Measurements from ENCODE around the gene CCDC188. TPM values are rescaled to one million over a fixed set of nuclear protein-coding genes. Genes with fewer than 3 reads are reported as not detected.

The CCDC188 gene
- total RNA-seq, 1 donor from 2014 or later = 0.44 TPM

GRCh38 chr22:20184501-20185165 lies 33.8 kb upstream of the CCDC188 start:
- ATAC-seq = no peak

- no peak for ATAC-seq
Measured at GRCh38 chr22:20183823-20184222, 33.0 kb upstream of the CCDC188 start.

GRCh38 chr22:20183101-20183500 lies 32.2 kb upstream of the CCDC188 start:
- no peak for ATAC-seq

- ATAC-seq = no peak
Measured at GRCh38 chr22:20182365-20182764, 31.5 kb upstream of the CCDC188 start.

- no peak for ATAC-seq
Measured at GRCh38 chr22:20181884-20182236, 31.0 kb upstream of the CCDC188 start.

- no peak for ATAC-seq
Measured at GRCh38 chr22:20181194-20181883, 30.5 kb upstream of the CCDC188 start.

- no peak for ATAC-seq
Measured at GRCh38 chr22:20180640-20181039, 29.8 kb upstream of the CCDC188 start.

GRCh38 chr22:20180245-20180630 lies 29.4 kb upstream of the CCDC188 start:
- ATAC-seq = peak; percentile 7

GRCh38 chr22:20179455-20180244 lies 28.8 kb upstream of the CCDC188 start:
- no peak for ATAC-seq

GRCh38 chr22:20178915-20179227 lies 28.0 kb upstream of the CCDC188 start:
- no peak for ATAC-seq

- ATAC-seq = no peak
Measured at GRCh38 chr22:20178075-20178914, 27.4 kb upstream of the CCDC188 start.

GRCh38 chr22:20177217-20177911 lies 26.5 kb upstream of the CCDC188 start:
- no peak for ATAC-seq

- no peak for ATAC-seq
Measured at GRCh38 chr22:20176421-20177085, 25.7 kb upstream of the CCDC188 start.

- ATAC-seq = no peak
Measured at GRCh38 chr22:20175597-20175900, 24.7 kb upstream of the CCDC188 start.

- no peak for ATAC-seq
Measured at GRCh38 chr22:20174785-20175596, 24.1 kb upstream of the CCDC188 start.

- ATAC-seq = no peak
Measured at GRCh38 chr22:20173772-20174171, 22.9 kb upstream of the CCDC188 start.

- ATAC-seq = no peak
Measured at GRCh38 chr22:20173246-20173645, 22.4 kb upstream of the CCDC188 start.

GRCh38 chr22:20172141-20172613 lies 21.3 kb upstream of the CCDC188 start:
- no peak for ATAC-seq

GRCh38 chr22:20171288-20172140 lies 20.7 kb upstream of the CCDC188 start:
- ATAC-seq = no peak

GRCh38 chr22:20170170-20170569 lies 19.3 kb upstream of the CCDC188 start:
- ATAC-seq = no peak

All from esophagus mucosa (tissue), 1 donor.